ENCODE results near the gene UPK2. TPM values are rescaled to one million over a fixed set of nuclear protein-coding genes. Genes with fewer than 3 reads are reported as not detected.

Gene UPK2
- total RNA-seq, 1 donor from 2014 or later = not detected

DNA sequence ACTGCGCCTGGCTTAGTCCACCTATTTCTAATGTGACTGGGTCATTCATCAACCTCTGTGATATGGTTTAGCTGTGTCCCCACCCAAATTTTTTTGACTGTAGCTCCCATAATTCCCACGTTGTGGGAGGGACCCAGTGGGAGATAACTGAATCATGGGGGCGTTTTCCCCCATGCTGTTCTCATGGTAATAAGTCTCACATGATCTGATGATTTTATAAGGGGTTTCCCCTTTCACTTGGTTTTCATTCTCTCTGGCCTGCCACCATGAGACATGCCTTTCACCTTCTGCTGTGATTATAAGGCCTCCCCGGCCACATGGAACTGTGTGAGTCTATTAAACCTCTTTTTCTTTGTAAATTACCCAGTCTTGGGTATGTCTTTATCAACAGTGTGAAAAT, 50.6 kb downstream of the UPK2 start:
- no peak for DNase-seq
- TF ChIP-seq, protein P1, sequence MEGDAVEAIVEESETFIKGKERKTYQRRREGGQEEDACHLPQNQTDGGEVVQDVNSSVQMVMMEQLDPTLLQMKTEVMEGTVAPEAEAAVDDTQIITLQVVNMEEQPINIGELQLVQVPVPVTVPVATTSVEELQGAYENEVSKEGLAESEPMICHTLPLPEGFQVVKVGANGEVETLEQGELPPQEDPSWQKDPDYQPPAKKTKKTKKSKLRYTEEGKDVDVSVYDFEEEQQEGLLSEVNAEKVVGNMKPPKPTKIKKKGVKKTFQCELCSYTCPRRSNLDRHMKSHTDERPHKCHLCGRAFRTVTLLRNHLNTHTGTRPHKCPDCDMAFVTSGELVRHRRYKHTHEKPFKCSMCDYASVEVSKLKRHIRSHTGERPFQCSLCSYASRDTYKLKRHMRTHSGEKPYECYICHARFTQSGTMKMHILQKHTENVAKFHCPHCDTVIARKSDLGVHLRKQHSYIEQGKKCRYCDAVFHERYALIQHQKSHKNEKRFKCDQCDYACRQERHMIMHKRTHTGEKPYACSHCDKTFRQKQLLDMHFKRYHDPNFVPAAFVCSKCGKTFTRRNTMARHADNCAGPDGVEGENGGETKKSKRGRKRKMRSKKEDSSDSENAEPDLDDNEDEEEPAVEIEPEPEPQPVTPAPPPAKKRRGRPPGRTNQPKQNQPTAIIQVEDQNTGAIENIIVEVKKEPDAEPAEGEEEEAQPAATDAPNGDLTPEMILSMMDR (IDR thresholded peaks at IDR 0.05; ENCODE audit: partially characterized antibody, unreplicated experiment) = no peak
- Mint-ChIP-seq H3K4me1 (ENCODE audit: low read depth, unreplicated experiment) (no peaks in the 10 kb centered on the region), H3K27me3 (ENCODE audit: unreplicated experiment) (no peaks in the 10 kb centered on the region), H3K4me3 (ENCODE audit: unreplicated experiment) (no peak overlapping the region), H3K9me3 (ENCODE audit: unreplicated experiment) (no peaks in the 10 kb centered on the region), H3K36me3 (ENCODE audit: unreplicated experiment) (no peaks in the 10 kb centered on the region), H3K27ac (ENCODE audit: unreplicated experiment) (no peak overlapping the region)

Small RNA genes lying within 50 kb of the gene (microRNA-seq; reads per million reads assigned to microRNA genes)
- gene MIR4492 (ENCODE audit: unreplicated experiment) = not detected

Other genes starting within 250 kb of the UPK2 start
- 188 TPM for gene DDX6, start 165.1 kb upstream of the UPK2 start, total RNA-seq (ENCODE audit: unreplicated experiment)
- gene CXCR5, start 72.4 kb upstream of the UPK2 start, total RNA-seq (ENCODE audit: unreplicated experiment) = not detected
- 13.0 TPM for gene BCL9L, start 30.4 kb upstream of the UPK2 start, total RNA-seq (ENCODE audit: unreplicated experiment)
- gene FOXR1, start 15.5 kb downstream of the UPK2 start, total RNA-seq (ENCODE audit: unreplicated experiment) = not detected
- gene CENATAC, start 41.8 kb downstream of the UPK2 start, total RNA-seq (ENCODE audit: unreplicated experiment) = 72.3 TPM
- gene RPS25, start 62.0 kb downstream of the UPK2 start, total RNA-seq (ENCODE audit: unreplicated experiment) = 673 TPM
- 85.1 TPM for gene TRAPPC4, start 62.5 kb downstream of the UPK2 start, total RNA-seq (ENCODE audit: unreplicated experiment)
- 21.2 TPM for gene SLC37A4, start 74.6 kb downstream of the UPK2 start, total RNA-seq (ENCODE audit: unreplicated experiment)
- gene HYOU1, start 100.9 kb downstream of the UPK2 start, total RNA-seq (ENCODE audit: unreplicated experiment) = 193 TPM
- 32.7 TPM for gene VPS11, start 111.5 kb downstream of the UPK2 start, total RNA-seq (ENCODE audit: unreplicated experiment)
- gene HMBS, start 128.6 kb downstream of the UPK2 start, total RNA-seq (ENCODE audit: unreplicated experiment) = 30.4 TPM
- gene DPAGT1, start 145.6 kb downstream of the UPK2 start, total RNA-seq (ENCODE audit: unreplicated experiment) = 36.1 TPM
- gene C2CD2L, start 151.0 kb downstream of the UPK2 start, total RNA-seq (ENCODE audit: unreplicated experiment) = 32.8 TPM
- gene HINFP, start 165.3 kb downstream of the UPK2 start, total RNA-seq (ENCODE audit: unreplicated experiment) = 58.1 TPM
- 2.4 TPM for gene ABCG4, start 192.8 kb downstream of the UPK2 start, total RNA-seq (ENCODE audit: unreplicated experiment)
- 1.7 TPM for gene NLRX1, start 212.4 kb downstream of the UPK2 start, total RNA-seq (ENCODE audit: unreplicated experiment)
- not detected for gene NHERF4, start 229.2 kb downstream of the UPK2 start, total RNA-seq (ENCODE audit: unreplicated experiment)